Measurements from ENCODE around the gene ZDHHC18.
A peak's percentile ranks its signal among the peaks of the same experiment; 100 is the strongest.
"Not testable (repeated sequence)": the region's sequence is repeated elsewhere in the genome, so short reads cannot be mapped to it uniquely, and the experiment has no call there.

Gene ZDHHC18

DNA sequence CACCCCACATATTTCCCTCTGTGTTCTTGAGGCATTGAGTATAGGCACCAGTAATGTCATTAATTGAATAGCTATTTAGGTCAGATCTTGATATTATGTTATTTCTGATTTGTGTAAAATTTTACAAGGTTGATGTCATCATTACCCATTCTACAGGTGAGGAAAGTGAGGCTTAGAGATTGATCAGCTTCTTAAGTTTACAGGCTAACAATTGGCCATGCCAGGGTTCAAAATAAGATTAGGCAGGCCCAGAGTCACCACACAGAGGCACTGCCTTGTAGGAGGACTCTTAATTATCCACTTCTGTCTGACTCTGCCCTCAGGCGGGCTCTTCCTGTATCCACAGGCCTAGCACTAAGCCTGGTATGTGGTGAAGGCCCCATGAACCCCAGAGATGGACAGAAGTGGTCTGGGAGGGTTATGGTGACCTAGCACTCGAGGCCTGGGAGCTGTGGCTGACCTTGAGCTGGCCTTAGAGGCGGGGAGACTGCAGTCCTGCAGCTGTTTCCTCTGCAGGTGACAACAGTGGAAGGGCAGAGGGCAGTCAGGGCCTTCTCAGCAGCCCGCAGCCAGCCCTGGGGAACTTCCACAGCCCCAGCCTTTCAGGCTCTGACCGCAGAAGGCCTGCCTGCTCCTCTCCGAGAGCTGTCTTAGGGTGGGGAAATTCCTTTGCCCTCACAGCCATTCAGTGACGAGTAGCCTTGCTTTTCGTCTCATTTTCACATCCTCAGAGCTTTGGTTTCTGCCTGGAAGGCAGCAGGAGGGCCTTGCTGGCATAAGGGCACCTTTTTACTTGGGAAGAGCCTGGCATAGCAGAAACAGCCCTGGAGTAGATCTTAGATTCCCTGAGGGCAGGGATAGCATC lies 12.2 kb downstream of the ZDHHC18 start:
- no peaks in the 10 kb centered on the region for H3K9me3 ChIP-seq (ENCODE audit: severe bottlenecking)
- TF ChIP-seq, protein P1, sequence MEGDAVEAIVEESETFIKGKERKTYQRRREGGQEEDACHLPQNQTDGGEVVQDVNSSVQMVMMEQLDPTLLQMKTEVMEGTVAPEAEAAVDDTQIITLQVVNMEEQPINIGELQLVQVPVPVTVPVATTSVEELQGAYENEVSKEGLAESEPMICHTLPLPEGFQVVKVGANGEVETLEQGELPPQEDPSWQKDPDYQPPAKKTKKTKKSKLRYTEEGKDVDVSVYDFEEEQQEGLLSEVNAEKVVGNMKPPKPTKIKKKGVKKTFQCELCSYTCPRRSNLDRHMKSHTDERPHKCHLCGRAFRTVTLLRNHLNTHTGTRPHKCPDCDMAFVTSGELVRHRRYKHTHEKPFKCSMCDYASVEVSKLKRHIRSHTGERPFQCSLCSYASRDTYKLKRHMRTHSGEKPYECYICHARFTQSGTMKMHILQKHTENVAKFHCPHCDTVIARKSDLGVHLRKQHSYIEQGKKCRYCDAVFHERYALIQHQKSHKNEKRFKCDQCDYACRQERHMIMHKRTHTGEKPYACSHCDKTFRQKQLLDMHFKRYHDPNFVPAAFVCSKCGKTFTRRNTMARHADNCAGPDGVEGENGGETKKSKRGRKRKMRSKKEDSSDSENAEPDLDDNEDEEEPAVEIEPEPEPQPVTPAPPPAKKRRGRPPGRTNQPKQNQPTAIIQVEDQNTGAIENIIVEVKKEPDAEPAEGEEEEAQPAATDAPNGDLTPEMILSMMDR (IDR thresholded peaks at IDR 0.05; ENCODE audit: poor library complexity, severe bottlenecking), result no peak
- H3K4me3 ChIP-seq (ENCODE audit: severe bottlenecking), result no peak overlapping the region
- ATAC-seq (ENCODE audit: low read depth) (no peak), DNase-seq (ENCODE audit: low spot score) (no peak)
- peaks cover 39% of the 10 kb centered on the region for H3K36me3 ChIP-seq (ENCODE audit: low read depth)
- H3K27ac ChIP-seq (ENCODE audit: poor library complexity, severe bottlenecking), result no peak overlapping the region
- H3K4me1 ChIP-seq (ENCODE audit: insufficient read depth, poor library complexity, severe bottlenecking), result no peaks in the 10 kb centered on the region
- H3K27me3 ChIP-seq (ENCODE audit: insufficient read depth, poor library complexity, severe bottlenecking), result no peaks in the 10 kb centered on the region

DNA sequence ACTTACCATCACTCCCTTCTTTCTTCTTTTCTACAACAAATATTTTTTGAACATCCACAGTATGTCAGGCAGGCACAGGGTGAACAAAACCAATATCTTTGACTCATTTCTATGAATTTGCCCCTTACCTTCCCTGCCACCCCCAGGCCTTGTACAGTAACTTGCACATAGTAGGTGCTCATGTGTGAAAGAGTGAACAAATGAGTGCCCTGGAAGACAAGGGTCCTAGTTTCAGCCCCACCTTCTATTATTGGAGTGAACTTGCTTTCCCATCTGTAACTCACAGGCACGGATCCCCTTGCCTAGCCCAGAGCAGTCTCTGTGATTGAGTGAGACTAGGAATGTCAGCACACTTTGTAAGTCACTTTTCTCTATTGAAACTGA lies 12.8 kb downstream of the ZDHHC18 start:
- DNase-seq (ENCODE audit: low spot score) (no peak), ATAC-seq (ENCODE audit: low read depth) (no peak)
- Histone ChIP-seq H3K9me3 (ENCODE audit: severe bottlenecking) (no peaks in the 10 kb centered on the region), H3K36me3 (ENCODE audit: low read depth) (peaks cover 45% of the 10 kb centered on the region), H3K27me3 (ENCODE audit: insufficient read depth, poor library complexity, severe bottlenecking) (no peaks in the 10 kb centered on the region), H3K4me1 (ENCODE audit: insufficient read depth, poor library complexity, severe bottlenecking) (no peaks in the 10 kb centered on the region), H3K27ac (ENCODE audit: poor library complexity, severe bottlenecking) (no peak overlapping the region), H3K4me3 (ENCODE audit: severe bottlenecking) (no peak overlapping the region)
- TF ChIP-seq, protein P1 (IDR thresholded peaks at IDR 0.05; ENCODE audit: poor library complexity, severe bottlenecking), result no peak

DNA sequence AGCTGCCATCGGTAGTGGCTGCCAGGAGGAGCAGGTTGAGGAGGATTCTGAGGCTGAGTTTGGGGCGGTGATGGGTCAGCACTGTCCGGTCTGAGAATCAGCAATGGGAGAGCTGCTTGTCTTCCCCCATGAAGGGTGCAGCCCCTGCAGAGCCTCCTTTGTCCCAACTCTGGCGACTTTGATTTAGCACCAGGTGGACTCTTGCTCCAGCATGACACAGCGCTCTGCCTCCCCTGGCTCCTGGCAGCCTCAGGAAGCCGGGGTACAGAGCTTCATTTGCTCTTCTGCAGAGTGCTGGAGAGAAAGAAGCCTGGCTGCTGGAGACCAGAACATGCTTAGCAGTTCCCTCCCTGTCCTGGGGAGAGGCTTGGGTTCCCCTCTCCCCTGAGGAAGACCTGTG lies 13.3 kb downstream of the ZDHHC18 start:
- Histone ChIP-seq H3K27me3 (ENCODE audit: insufficient read depth, poor library complexity, severe bottlenecking) (no peaks in the 10 kb centered on the region), H3K36me3 (ENCODE audit: low read depth) (peaks cover 46% of the 10 kb centered on the region), H3K27ac (ENCODE audit: poor library complexity, severe bottlenecking) (no peak overlapping the region), H3K4me3 (ENCODE audit: severe bottlenecking) (no peak overlapping the region), H3K9me3 (ENCODE audit: severe bottlenecking) (no peaks in the 10 kb centered on the region), H3K4me1 (ENCODE audit: insufficient read depth, poor library complexity, severe bottlenecking) (no peaks in the 10 kb centered on the region)
- DNase-seq (ENCODE audit: low spot score) (no peak), ATAC-seq (ENCODE audit: low read depth) (no peak)
- TF ChIP-seq, protein P1 (IDR thresholded peaks at IDR 0.05; ENCODE audit: poor library complexity, severe bottlenecking), result no peak

DNA sequence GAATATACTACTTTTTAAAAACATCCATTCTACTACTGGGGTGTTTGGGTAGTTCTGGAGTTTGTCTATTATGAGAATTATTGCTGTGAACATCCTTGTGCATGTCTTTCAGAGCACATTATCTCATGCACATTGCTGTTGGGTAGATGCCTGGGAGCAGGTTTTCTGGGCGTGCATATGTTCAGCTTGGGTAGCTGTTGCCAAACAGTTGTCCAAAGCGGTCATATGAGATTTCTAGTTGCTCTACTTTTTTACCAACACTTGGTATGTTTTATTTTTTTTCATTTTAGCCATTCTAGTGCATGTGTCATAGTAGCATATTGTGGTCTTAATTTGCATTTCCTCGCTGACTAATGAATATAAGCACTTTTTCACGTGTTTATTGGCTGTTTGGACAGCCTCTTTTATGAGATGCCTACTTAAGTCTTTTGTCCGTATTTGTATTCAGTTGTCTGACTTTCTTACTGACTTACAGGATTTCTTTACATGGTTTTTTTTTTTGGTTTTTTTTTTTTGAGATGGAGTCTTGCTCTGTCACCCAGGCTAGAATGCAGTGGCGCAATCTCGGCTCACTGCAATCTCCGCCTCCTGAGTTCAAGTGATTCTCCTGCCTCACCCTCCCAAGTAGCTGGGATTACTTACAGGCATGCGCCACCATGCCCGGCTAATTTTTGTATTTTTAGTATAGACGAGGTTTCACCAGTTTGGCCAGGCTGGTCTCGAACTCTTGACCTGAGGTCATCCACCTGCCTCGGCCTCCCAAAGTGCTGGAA lies 18.1 kb downstream of the ZDHHC18 start:
- ATAC-seq (ENCODE audit: low read depth) (no peak), DNase-seq (ENCODE audit: low spot score) (no peak)
- no peak overlapping the region for H3K27ac ChIP-seq (ENCODE audit: poor library complexity, severe bottlenecking)
- peaks cover 16% of the 10 kb centered on the region for H3K4me1 ChIP-seq (ENCODE audit: insufficient read depth, poor library complexity, severe bottlenecking)
- no peaks in the 10 kb centered on the region for H3K27me3 ChIP-seq (ENCODE audit: insufficient read depth, poor library complexity, severe bottlenecking)
- peaks cover 44% of the 10 kb centered on the region for H3K36me3 ChIP-seq (ENCODE audit: low read depth)
- H3K4me3 ChIP-seq (ENCODE audit: severe bottlenecking), result no peak overlapping the region
- no peaks in the 10 kb centered on the region for H3K9me3 ChIP-seq (ENCODE audit: severe bottlenecking)
- TF ChIP-seq, protein P1 (IDR thresholded peaks at IDR 0.05; ENCODE audit: poor library complexity, severe bottlenecking), result no peak

DNA sequence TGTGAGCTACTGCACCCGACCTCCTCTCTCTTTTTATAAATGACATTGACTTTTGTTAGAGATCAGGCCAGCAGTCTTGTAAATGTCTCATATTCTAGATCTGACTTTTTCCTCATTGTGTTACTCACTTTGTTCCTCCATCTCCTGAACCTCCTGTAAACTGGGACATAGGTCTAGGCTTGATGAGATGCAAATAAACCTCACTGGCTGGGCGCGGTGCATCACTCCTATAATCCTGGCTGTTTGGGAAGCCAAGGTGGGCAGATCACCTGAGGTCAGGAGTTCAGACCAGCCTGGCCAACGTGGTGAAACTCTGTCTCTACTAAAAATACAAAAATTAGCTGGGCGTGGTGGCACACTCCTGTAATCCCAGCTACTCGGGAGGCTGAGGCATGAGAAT lies 21.3 kb downstream of the ZDHHC18 start:
- Histone ChIP-seq H3K27ac (ENCODE audit: poor library complexity, severe bottlenecking) (peak overlapping the region; percentile 88), H3K36me3 (ENCODE audit: low read depth) (peaks cover 55% of the 10 kb centered on the region), H3K4me1 (ENCODE audit: insufficient read depth, poor library complexity, severe bottlenecking) (peaks cover 18% of the 10 kb centered on the region)
- H3K27me3 ChIP-seq (ENCODE audit: insufficient read depth, poor library complexity, severe bottlenecking); H3K9me3 ChIP-seq (ENCODE audit: severe bottlenecking); DNase-seq (ENCODE audit: low spot score); ATAC-seq (ENCODE audit: low read depth); H3K4me3 ChIP-seq (ENCODE audit: severe bottlenecking): not testable (repeated sequence)
